HG02571 (cell line): ENCODE results near the gene THAP7.

Source experiments
- ATAC-seq: cut with Tn5 transposase; IDR thresholded peaks from one replicate; pipeline ENCODE4 v1.9.1; 2021; ENCODE audit warnings: mild to moderate bottlenecking, moderate library complexity; ENCODE audit not compliant: unreplicated experiment

THAP7 gene

GRCh38 chr22:20994128-20994901, 7.6 kb downstream of the THAP7 start:
- no peak for ATAC-seq

- ATAC-seq, result no peak
Measured at GRCh38 chr22:20993304-20994127, 8.4 kb downstream of the THAP7 start.

GRCh38 chr22:20992456-20993303, 9.2 kb downstream of the THAP7 start:
- no peak for ATAC-seq

- no peak for ATAC-seq
Measured at GRCh38 chr22:20992056-20992442, 9.9 kb downstream of the THAP7 start.

- ATAC-seq, result no peak
Measured at GRCh38 chr22:20991252-20992055, 10.5 kb downstream of the THAP7 start.

GRCh38 chr22:20990184-20991180, 11.4 kb downstream of the THAP7 start:
- no peak for ATAC-seq

GRCh38 chr22:20989323-20990138, 12.4 kb downstream of the THAP7 start:
- no peak for ATAC-seq

- ATAC-seq, result no peak
Measured at GRCh38 chr22:20988573-20989322, 13.2 kb downstream of the THAP7 start.

- ATAC-seq, result no peak
Measured at GRCh38 chr22:20987375-20987774, 14.5 kb downstream of the THAP7 start.

GRCh38 chr22:20986365-20986764, 15.6 kb downstream of the THAP7 start:
- no peak for ATAC-seq

- ATAC-seq, result no peak
Measured at GRCh38 chr22:20985720-20986119, 16.2 kb downstream of the THAP7 start.

- no peak for ATAC-seq
Measured at GRCh38 chr22:20983081-20983771, 18.7 kb downstream of the THAP7 start.

GRCh38 chr22:20982563-20982882, 19.4 kb downstream of the THAP7 start:
- peak; percentile 17 for ATAC-seq

GRCh38 chr22:20981787-20982562, 19.9 kb downstream of the THAP7 start, which contains the start of gene LZTR1:
LZTR1 (plus strand) TSS chr22:20982297; CDS start chr22:20982372, 75 bp downstream.
- ATAC-seq, result peak; percentile 70

- no peak for ATAC-seq
Measured at GRCh38 chr22:20980938-20981722, 20.8 kb downstream of the THAP7 start.

- no peak for ATAC-seq
Measured at GRCh38 chr22:20980523-20980922, 21.4 kb downstream of the THAP7 start.
